Measurements from ENCODE around the gene PNMA8C.

DNA sequence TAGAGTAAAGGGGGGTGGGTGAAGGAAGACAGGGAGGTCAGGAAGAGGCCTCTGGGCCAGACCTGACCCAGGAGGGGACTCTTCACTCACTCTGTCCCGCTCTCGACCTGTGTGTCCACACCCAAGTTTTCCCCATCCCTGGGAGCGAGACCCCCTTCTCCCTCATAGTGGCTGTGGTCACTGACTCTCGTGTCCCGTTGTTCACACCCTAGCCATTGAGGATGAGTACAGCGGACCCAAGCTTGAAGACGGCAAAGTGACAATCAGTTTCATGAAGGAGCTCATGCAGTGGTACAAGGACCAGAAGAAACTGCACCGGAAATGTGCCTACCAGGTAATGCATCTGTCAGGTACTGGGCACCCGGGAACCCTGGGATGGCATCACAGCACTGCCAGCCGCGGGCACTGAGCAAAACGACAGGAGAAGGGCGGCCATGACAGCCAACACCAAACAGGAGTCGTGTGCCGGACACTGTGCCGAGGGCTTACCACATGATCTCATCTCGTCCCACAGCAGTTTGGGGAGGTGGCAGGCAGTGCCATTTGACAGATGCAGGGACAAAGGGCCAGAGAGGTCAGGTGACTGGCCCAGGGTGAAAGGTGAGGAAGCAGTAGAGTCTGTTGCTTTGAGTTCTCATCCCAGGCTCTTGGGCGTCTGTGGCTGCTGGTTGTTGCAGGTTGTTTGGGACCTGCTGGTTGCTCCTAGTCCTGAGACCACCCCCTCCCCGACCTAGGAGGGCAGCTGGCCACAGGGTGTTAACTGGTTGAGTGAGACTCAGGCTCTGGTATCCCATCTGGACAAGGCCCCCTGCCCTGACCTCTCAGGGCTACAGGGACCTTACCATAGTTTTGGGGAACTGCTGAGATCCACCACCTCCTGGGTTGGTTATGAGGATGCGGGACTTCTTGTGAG, 52.2 kb downstream of the PNMA8C start:
- TF ChIP-seq, protein P1, sequence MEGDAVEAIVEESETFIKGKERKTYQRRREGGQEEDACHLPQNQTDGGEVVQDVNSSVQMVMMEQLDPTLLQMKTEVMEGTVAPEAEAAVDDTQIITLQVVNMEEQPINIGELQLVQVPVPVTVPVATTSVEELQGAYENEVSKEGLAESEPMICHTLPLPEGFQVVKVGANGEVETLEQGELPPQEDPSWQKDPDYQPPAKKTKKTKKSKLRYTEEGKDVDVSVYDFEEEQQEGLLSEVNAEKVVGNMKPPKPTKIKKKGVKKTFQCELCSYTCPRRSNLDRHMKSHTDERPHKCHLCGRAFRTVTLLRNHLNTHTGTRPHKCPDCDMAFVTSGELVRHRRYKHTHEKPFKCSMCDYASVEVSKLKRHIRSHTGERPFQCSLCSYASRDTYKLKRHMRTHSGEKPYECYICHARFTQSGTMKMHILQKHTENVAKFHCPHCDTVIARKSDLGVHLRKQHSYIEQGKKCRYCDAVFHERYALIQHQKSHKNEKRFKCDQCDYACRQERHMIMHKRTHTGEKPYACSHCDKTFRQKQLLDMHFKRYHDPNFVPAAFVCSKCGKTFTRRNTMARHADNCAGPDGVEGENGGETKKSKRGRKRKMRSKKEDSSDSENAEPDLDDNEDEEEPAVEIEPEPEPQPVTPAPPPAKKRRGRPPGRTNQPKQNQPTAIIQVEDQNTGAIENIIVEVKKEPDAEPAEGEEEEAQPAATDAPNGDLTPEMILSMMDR (IDR thresholded peaks at IDR 0.05): no peak
- no peak for TF ChIP-seq POLR2A (IDR thresholded peaks at IDR 0.05)
